Lower lobe of right lung (tissue), 2 donors: ENCODE results near the gene PLAC8. TPM values are rescaled to one million over a fixed set of nuclear protein-coding genes. Genes with fewer than 3 reads are reported as not detected.

Experiments used
- ATAC-seq, 2 donors: fragments of 200-7000 bp; cut with Tn5 transposase; one replicate each; pipeline ENCODE4 v1.9.1; 2020 to 2022; ENCODE audit warnings: mild to moderate bottlenecking in 2 of 2, moderate library complexity in 2 of 2
- DNase-seq: peaks from one replicate; pipeline ENCODE4 v3.0.0-alpha.2; 2020
- H3K27ac ChIP-seq: fragments of 200-600 bp; one replicate; pipeline ENCODE4 v1.8.0; 2022
- H3K27me3 ChIP-seq: fragments of 200-600 bp; one replicate; pipeline ENCODE4 v1.8.0; 2022; ENCODE audit warnings: low read depth
- H3K36me3 ChIP-seq: fragments of 200-600 bp; one replicate; pipeline ENCODE4 v1.8.0; 2022; ENCODE audit warnings: mild to moderate bottlenecking
- H3K4me1 ChIP-seq: fragments of 200-600 bp; one replicate; pipeline ENCODE4 v1.8.0; 2022
- H3K4me3 ChIP-seq: fragments of 200-600 bp; one replicate; pipeline ENCODE4 v1.8.0; 2022; ENCODE audit warnings: mild to moderate bottlenecking
- H3K9me3 ChIP-seq: fragments of 200-600 bp; one replicate; pipeline ENCODE4 v1.8.0; 2022
- CTCF ChIP-seq: fragments of 200-600 bp; IDR thresholded peaks from one replicate; pipeline ENCODE4 v1.8.0; 2022; ENCODE audit warnings: antibody characterized with exemption, mild to moderate bottlenecking
- intact Hi-C: fragments of 100-400 bp; cut with DNase I; formaldehyde crosslinking; loops from one replicate; pipeline ENCODE4 v1.11.0; 2022
- long read RNA-seq: library from polyadenylated mRNA; unstranded; transcript quantifications from one replicate; pipeline ENCODE4 v2.0.0, GENCODE V29; 2021
- total RNA-seq: library from RNA; stranded (reverse); fragmentation: NEBNext Ultra II Directional; extraction: Animal tissue kit (Norgen Biotek cat#: 25700); gene quantifications from one replicate; pipeline ENCODE4 v1.2.1, GENCODE V29; 2021
- donor health status: DM: no; HTN: yes; CAD: no; lungs with severe emphysema.

PLAC8 gene
- 115 TPM for total RNA-seq
- long read RNA-seq, transcript PLAC8-202 (5 exons, 786 nt), result minor isoform, 5 of 22 reads
- long read RNA-seq, transcript PLAC8-201 (5 exons, 1,447 nt), result major isoform, 9 of 22 reads
- long read RNA-seq, partial matches to known transcripts, result 1 of 22 reads
- long read RNA-seq, other reads (novel, unspliced or antisense), result 4 of 22 reads

GRCh38 chr4:83114576-83114975 is at the start of gene PLAC8:
PLAC8 (minus strand) TSS chr4:83114729; CDS start chr4:83107921, 6,808 bp downstream.
- DNase-seq (no peak), ATAC-seq (peak; percentile 46 to 64)
- Histone ChIP-seq H3K36me3 (no peaks in the 10 kb centered on the region), H3K27me3 (no peaks in the 10 kb centered on the region), H3K27ac (peak within 1 kb of the TSS; percentile 67), H3K4me3 (peak within 1 kb of the TSS; percentile 38), H3K9me3 (no peaks in the 10 kb centered on the region), H3K4me1 (peaks cover 5% of the 10 kb centered on the region)
- intact Hi-C loops, result no loop called here
- no peak for TF ChIP-seq CTCF

- DNase-seq (no peak), ATAC-seq (no peak)
- H3K9me3 ChIP-seq, result no peaks in the 10 kb centered on the region
- intact Hi-C loops, result no loop called here
- peaks cover 10% of the 10 kb centered on the region for H3K4me1 ChIP-seq
- no peak overlapping the region for H3K27ac ChIP-seq
- H3K4me3 ChIP-seq, result no peak overlapping the region
- no peak for TF ChIP-seq CTCF
- no peaks in the 10 kb centered on the region for H3K27me3 ChIP-seq
- no peaks in the 10 kb centered on the region for H3K36me3 ChIP-seq
Observed at GRCh38 chr4:83153417-83153816, 38.9 kb upstream of the PLAC8 start.

GRCh38 chr4:83152746-83153145 is 38.2 kb upstream of the PLAC8 start:
- Histone ChIP-seq H3K36me3 (no peaks in the 10 kb centered on the region), H3K27me3 (no peaks in the 10 kb centered on the region), H3K4me3 (no peak overlapping the region), H3K27ac (no peak overlapping the region), H3K9me3 (no peaks in the 10 kb centered on the region), H3K4me1 (peaks cover 10% of the 10 kb centered on the region)
- intact Hi-C loops, result no loop called here
- no peak for TF ChIP-seq CTCF
- DNase-seq (no peak), ATAC-seq (no peak)

GRCh38 chr4:83151651-83152050 is 37.1 kb upstream of the PLAC8 start:
- H3K36me3 ChIP-seq, result no peaks in the 10 kb centered on the region

GRCh38 chr4:83150653-83151330 is 36.3 kb upstream of the PLAC8 start:
- no peaks in the 10 kb centered on the region for H3K36me3 ChIP-seq
- peak in 1 of 2 donors; percentile 37 for ATAC-seq
- H3K4me1 ChIP-seq, result peaks cover 10% of the 10 kb centered on the region
- H3K9me3 ChIP-seq, result no peaks in the 10 kb centered on the region
- no peak for TF ChIP-seq CTCF
- no peak for DNase-seq
- intact Hi-C loops, result no loop called here
- H3K27me3 ChIP-seq, result no peaks in the 10 kb centered on the region
- no peak overlapping the region for H3K4me3 ChIP-seq
- no peak overlapping the region for H3K27ac ChIP-seq

More at GRCh38 chr4:83151651-83152050, 37.1 kb upstream of the PLAC8 start:
- no peak for TF ChIP-seq CTCF
- ATAC-seq (no peak), DNase-seq (no peak)
- H3K4me3 ChIP-seq, result no peak overlapping the region
- H3K9me3 ChIP-seq, result no peaks in the 10 kb centered on the region
- H3K27ac ChIP-seq, result no peak overlapping the region
- no peaks in the 10 kb centered on the region for H3K27me3 ChIP-seq
- H3K4me1 ChIP-seq, result peaks cover 10% of the 10 kb centered on the region
- intact Hi-C loops, result no loop called here
